ENCODE results near the gene CREBRF.
"Not testable (repeated sequence)": the region's sequence is repeated elsewhere in the genome, so short reads cannot be mapped to it uniquely, and the experiment has no call there.

Gene CREBRF

GRCh38 chr5:173027905-173028304 is 28.2 kb upstream of the CREBRF start:
- ATAC-seq, result no peak
- no peaks in the 10 kb centered on the region for H3K4me1 Mint-ChIP-seq
- no peak overlapping the region for H3K27ac Mint-ChIP-seq
- peaks cover 19% of the 10 kb centered on the region for H3K36me3 Mint-ChIP-seq
- H3K4me3 Mint-ChIP-seq, result no peak overlapping the region
- no peaks in the 10 kb centered on the region for H3K27me3 Mint-ChIP-seq
- H3K9me3 Mint-ChIP-seq, result no peaks in the 10 kb centered on the region

- Mint-ChIP-seq H3K9me3 (no peaks in the 10 kb centered on the region), H3K4me1 (peaks cover 8% of the 10 kb centered on the region), H3K4me3 (no peak overlapping the region), H3K27me3 (no peaks in the 10 kb centered on the region), H3K36me3 (peaks cover 19% of the 10 kb centered on the region), H3K27ac (no peak overlapping the region)
- ATAC-seq, result no peak
Measured at GRCh38 chr5:173028811-173029327, 27.3 kb upstream of the CREBRF start.

GRCh38 chr5:173029499-173029921 is 26.6 kb upstream of the CREBRF start:
- Mint-ChIP-seq H3K9me3 (no peaks in the 10 kb centered on the region), H3K4me3 (no peak overlapping the region), H3K27me3 (no peaks in the 10 kb centered on the region), H3K36me3 (peaks cover 20% of the 10 kb centered on the region), H3K27ac (no peak overlapping the region), H3K4me1 (peaks cover 14% of the 10 kb centered on the region)
- no peak for ATAC-seq

- ATAC-seq, H3K9me3 Mint-ChIP-seq, H3K27me3 Mint-ChIP-seq, H3K27ac Mint-ChIP-seq, H3K4me3 Mint-ChIP-seq: not testable (repeated sequence)
- peaks cover 18% of the 10 kb centered on the region for H3K36me3 Mint-ChIP-seq
- H3K4me1 Mint-ChIP-seq, result peaks cover 40% of the 10 kb centered on the region
Measured at GRCh38 chr5:173032096-173032495, 24.1 kb upstream of the CREBRF start.

GRCh38 chr5:173032730-173033129 is 23.4 kb upstream of the CREBRF start:
- H3K4me1 Mint-ChIP-seq, result peaks cover 41% of the 10 kb centered on the region

GRCh38 chr5:173033923-173034322 is 22.2 kb upstream of the CREBRF start:
- no peak for ATAC-seq
- H3K4me3 Mint-ChIP-seq, result no peak overlapping the region
- no peaks in the 10 kb centered on the region for H3K27me3 Mint-ChIP-seq
- peaks cover 41% of the 10 kb centered on the region for H3K4me1 Mint-ChIP-seq
- H3K9me3 Mint-ChIP-seq, result no peaks in the 10 kb centered on the region
- H3K27ac Mint-ChIP-seq, result peak overlapping the region; percentile 95
- H3K36me3 Mint-ChIP-seq, result peaks cover 18% of the 10 kb centered on the region

More at GRCh38 chr5:173032730-173033129, 23.4 kb upstream of the CREBRF start:
- Mint-ChIP-seq H3K27ac (peak overlapping the region; percentile 95), H3K36me3 (peaks cover 18% of the 10 kb centered on the region), H3K4me3 (no peak overlapping the region), H3K27me3 (no peaks in the 10 kb centered on the region), H3K9me3 (no peaks in the 10 kb centered on the region)
- ATAC-seq, result no peak

- H3K36me3 Mint-ChIP-seq, result peaks cover 18% of the 10 kb centered on the region
- peaks cover 54% of the 10 kb centered on the region for H3K4me1 Mint-ChIP-seq
- H3K27me3 Mint-ChIP-seq, result no peaks in the 10 kb centered on the region
Measured at GRCh38 chr5:173035904-173036707, 20.0 kb upstream of the CREBRF start.

GRCh38 chr5:173039188-173039587 is 17.0 kb upstream of the CREBRF start:
- H3K27me3 Mint-ChIP-seq, result no peaks in the 10 kb centered on the region
- peak overlapping the region; percentile 66 for H3K27ac Mint-ChIP-seq
- peaks cover 42% of the 10 kb centered on the region for H3K4me1 Mint-ChIP-seq
- H3K9me3 Mint-ChIP-seq, result no peaks in the 10 kb centered on the region
- ATAC-seq, result no peak
- no peak overlapping the region for H3K4me3 Mint-ChIP-seq
- peaks cover 8% of the 10 kb centered on the region for H3K36me3 Mint-ChIP-seq

More at GRCh38 chr5:173035904-173036707, 20.0 kb upstream of the CREBRF start:
- Mint-ChIP-seq H3K4me3 (peak overlapping the region; percentile 82), H3K27ac (peak overlapping the region; percentile 95), H3K9me3 (no peaks in the 10 kb centered on the region)
- peak; percentile 85 for ATAC-seq

GRCh38 chr5:173039964-173040363 is 16.2 kb upstream of the CREBRF start:
- ATAC-seq, result no peak
- Mint-ChIP-seq H3K27me3 (no peaks in the 10 kb centered on the region), H3K36me3 (peaks cover under 1% of the 10 kb centered on the region), H3K4me1 (peaks cover 35% of the 10 kb centered on the region), H3K9me3 (no peaks in the 10 kb centered on the region), H3K4me3 (no peak overlapping the region), H3K27ac (peak overlapping the region; percentile 66)

- peaks cover 13% of the 10 kb centered on the region for H3K4me1 Mint-ChIP-seq
- no peaks in the 10 kb centered on the region for H3K9me3 Mint-ChIP-seq
- ATAC-seq, result no peak
- H3K4me3 Mint-ChIP-seq, result no peak overlapping the region
- no peaks in the 10 kb centered on the region for H3K27me3 Mint-ChIP-seq
- H3K36me3 Mint-ChIP-seq, result no peaks in the 10 kb centered on the region
- peak overlapping the region; percentile 12 for H3K27ac Mint-ChIP-seq
Measured at GRCh38 chr5:173041881-173042762, 14.0 kb upstream of the CREBRF start.

GRCh38 chr5:173042763-173043107 is 13.4 kb upstream of the CREBRF start:
- Mint-ChIP-seq H3K4me3 (no peak overlapping the region), H3K36me3 (no peaks in the 10 kb centered on the region), H3K9me3 (no peaks in the 10 kb centered on the region), H3K4me1 (peaks cover 13% of the 10 kb centered on the region), H3K27me3 (no peaks in the 10 kb centered on the region), H3K27ac (peak overlapping the region; percentile 12)
- no peak for ATAC-seq

- no peaks in the 10 kb centered on the region for H3K27me3 Mint-ChIP-seq
- no peaks in the 10 kb centered on the region for H3K9me3 Mint-ChIP-seq
- H3K36me3 Mint-ChIP-seq, result no peaks in the 10 kb centered on the region
- no peaks in the 10 kb centered on the region for H3K4me1 Mint-ChIP-seq
- no peak overlapping the region for H3K27ac Mint-ChIP-seq
- no peak for ATAC-seq
- no peak overlapping the region for H3K4me3 Mint-ChIP-seq
Measured at GRCh38 chr5:173045474-173045873, 10.7 kb upstream of the CREBRF start.

- H3K36me3 Mint-ChIP-seq, H3K9me3 Mint-ChIP-seq, ATAC-seq, H3K4me1 Mint-ChIP-seq, H3K27me3 Mint-ChIP-seq, H3K4me3 Mint-ChIP-seq: not testable (repeated sequence)
- peak overlapping the region; percentile 19 for H3K27ac Mint-ChIP-seq
Measured at GRCh38 chr5:173047096-173047837, 8.9 kb upstream of the CREBRF start.

- no peak for ATAC-seq
- peak overlapping the region; percentile 19 for H3K27ac Mint-ChIP-seq
- H3K36me3 Mint-ChIP-seq, result no peaks in the 10 kb centered on the region
- no peaks in the 10 kb centered on the region for H3K27me3 Mint-ChIP-seq
- no peak overlapping the region for H3K4me3 Mint-ChIP-seq
- no peaks in the 10 kb centered on the region for H3K9me3 Mint-ChIP-seq
- peaks cover 12% of the 10 kb centered on the region for H3K4me1 Mint-ChIP-seq
Measured at GRCh38 chr5:173047838-173048105, 8.4 kb upstream of the CREBRF start.

GRCh38 chr5:173050791-173051190 is 5.4 kb upstream of the CREBRF start:
- Mint-ChIP-seq H3K27ac (no peak overlapping the region), H3K4me3 (no peak overlapping the region), H3K27me3 (no peaks in the 10 kb centered on the region), H3K4me1 (peaks cover 28% of the 10 kb centered on the region), H3K36me3 (no peaks in the 10 kb centered on the region), H3K9me3 (no peaks in the 10 kb centered on the region)
- ATAC-seq, result no peak
